Subcutaneous adipose tissue (tissue), 4 donors: ENCODE data around the gene ZBTB4. TPM values are rescaled to one million over a fixed set of nuclear protein-coding genes. Genes with fewer than 3 reads are reported as not detected.

Source experiments
- CTCF ChIP-seq: fragments of 450-650 bp; IDR thresholded peaks from one replicate; pipeline ENCODE4 v1.5.1; 2016; ENCODE audit warnings: low read depth, mild to moderate bottlenecking, control low read depth, antibody characterized with exemption, moderate library complexity
- total RNA-seq, 4 donors: library from RNA; depleted of rRNA; stranded (reverse); fragments of >200 nt; gene quantifications; one replicate each; pipeline ENCODE4 v1.1.0, GENCODE V29; 2016

ZBTB4 gene
- total RNA-seq, 4 donors from 2014 or later: 34.2 to 58.0 (median 39.3) TPM

DNA sequence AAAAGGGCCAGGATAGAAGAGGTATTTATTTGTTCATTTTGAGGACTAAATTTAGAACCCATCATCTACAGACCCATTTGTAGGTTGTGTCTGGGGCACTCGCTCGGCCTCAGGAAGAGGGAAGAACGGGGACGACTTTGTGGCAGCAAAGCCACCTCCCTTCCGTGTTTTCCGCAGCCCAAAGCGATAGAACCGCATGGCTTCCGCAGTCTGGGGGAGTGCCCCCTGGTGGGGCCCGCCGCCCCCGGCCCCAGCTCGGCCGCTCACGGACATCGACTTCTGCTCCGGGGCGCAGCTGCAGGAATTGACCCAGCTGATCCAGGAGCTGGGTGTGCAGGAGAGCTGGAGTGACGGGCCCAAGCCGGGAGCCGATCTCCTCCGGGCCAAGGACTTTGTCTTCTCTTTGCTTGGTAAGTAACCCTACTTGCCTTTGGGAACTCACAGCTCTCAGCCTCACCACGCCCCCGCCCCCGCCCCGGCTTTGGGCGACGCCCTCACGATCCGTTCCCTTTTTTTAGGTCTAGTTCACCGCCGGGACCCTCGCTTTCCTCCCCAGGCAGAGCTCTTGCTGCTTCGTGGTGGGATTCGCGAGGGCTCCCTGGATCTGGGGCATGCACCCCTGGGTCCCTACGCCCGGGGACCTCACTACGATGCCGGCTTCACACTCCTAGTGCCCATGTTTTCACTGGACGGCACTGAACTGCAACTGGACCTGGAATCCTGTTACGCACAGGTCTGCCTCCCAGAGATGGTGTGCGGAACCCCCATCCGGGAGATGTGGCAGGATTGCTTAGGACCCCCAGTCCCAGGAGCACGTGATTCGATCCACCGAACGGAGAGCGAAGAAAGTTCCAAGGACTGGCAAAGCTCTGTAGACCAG, 43.5 kb downstream of the ZBTB4 start:
- TF ChIP-seq CTCF: no peak

- no peak for TF ChIP-seq CTCF
Measured at GRCh38 chr17:7432296-7432695, 47.1 kb downstream of the ZBTB4 start.

GRCh38 chr17:7431231-7431630, 48.2 kb downstream of the ZBTB4 start:
- no peak for TF ChIP-seq CTCF

DNA sequence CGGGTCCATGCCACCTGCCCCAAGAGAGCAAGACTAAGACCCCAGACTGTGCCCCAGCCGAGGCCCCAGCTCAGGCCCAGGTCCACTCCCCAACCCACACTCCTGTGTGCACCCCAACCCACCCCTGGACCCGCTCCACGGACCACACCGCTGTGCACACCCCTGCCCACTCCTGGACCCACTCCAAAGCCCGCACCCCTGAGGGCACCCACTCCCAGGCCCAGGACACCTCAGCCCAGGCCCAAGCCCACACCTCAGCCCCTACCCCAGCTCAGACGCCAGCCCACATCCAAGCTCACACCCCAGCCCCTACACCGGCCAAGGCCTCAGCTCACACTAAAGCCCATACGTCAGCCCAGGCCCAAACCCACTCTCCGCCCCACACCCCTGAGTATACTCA, 49.7 kb downstream of the ZBTB4 start:
- no peak for TF ChIP-seq CTCF

GRCh38 chr17:7428557-7428956, 50.9 kb downstream of the ZBTB4 start, which contains the start of gene SPEM3:
TSS of gene SPEM3 (plus strand) at chr17:7428857. CDS start at chr17:7428903, 46 bp downstream.
- no peak for TF ChIP-seq CTCF

DNA sequence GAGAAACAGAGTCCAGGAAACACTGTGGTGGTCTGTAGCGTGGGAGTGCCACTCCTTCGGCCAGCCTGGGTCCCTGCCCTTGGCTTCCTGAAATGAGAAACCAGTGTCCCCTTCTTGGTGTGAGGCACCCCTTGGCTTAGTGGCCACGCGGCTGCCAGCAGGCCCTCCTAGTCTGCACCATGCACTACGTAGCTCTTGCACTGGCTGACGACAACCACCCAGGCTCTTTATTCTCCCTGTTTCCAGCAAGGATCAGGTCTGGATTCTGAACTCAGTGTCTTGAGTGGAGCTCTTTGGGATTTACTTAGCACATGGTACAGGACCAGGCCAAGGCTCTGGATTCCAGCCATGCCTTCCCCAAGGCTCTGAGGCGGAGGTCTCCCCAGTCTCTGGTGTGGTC, 51.9 kb downstream of the ZBTB4 start:
- TF ChIP-seq CTCF: no peak

GRCh38 chr17:7426896-7427489, 52.4 kb downstream of the ZBTB4 start:
- TF ChIP-seq CTCF: no peak
